Measurements from ENCODE around the gene CNTRL. TPM values are rescaled to one million over a fixed set of nuclear protein-coding genes. Genes with fewer than 3 reads are reported as not detected.
"Not testable (repeated sequence)": the region's sequence is repeated elsewhere in the genome, so short reads cannot be mapped to it uniquely, and the experiment has no call there.

CNTRL gene
- total and polyA plus RNA-seq, 2 experiments from 2014 or later: 3.4 to 7.9 TPM

DNA sequence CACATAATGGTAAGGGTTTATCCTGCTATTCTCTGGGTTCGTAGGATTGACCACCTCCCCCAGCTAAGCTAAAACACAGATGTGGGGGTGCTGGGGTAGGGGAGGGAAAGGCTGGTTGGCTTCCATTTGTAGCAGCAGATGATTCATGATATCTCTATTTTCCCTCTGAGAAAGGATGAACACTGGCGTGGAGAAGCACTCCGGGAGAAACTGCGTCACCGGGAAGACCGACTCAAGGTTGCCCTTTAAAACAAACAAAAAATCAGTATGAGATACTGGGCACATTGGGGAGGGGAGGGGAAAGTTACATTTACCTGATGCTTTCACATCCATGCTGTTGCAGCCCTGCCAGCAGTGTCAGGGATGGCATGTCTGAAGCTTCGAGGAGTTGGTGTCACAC is 98.7 kb downstream of the CNTRL start:
- H3K9me2 ChIP-seq (replicated peaks; ENCODE audit: insufficient read depth): no peaks in the 10 kb centered on the region
- H2AFZ ChIP-seq: no peak overlapping the region
- TF ChIP-seq EZH2 (IDR thresholded peaks at IDR 0.05; ENCODE audit: borderline replicate concordance): no peak
- TF ChIP-seq EZH2phosphoT487 (IDR thresholded peaks at IDR 0.05; ENCODE audit: low read depth, severe bottlenecking, unreplicated experiment): no peak
- TF ChIP-seq, protein P1, sequence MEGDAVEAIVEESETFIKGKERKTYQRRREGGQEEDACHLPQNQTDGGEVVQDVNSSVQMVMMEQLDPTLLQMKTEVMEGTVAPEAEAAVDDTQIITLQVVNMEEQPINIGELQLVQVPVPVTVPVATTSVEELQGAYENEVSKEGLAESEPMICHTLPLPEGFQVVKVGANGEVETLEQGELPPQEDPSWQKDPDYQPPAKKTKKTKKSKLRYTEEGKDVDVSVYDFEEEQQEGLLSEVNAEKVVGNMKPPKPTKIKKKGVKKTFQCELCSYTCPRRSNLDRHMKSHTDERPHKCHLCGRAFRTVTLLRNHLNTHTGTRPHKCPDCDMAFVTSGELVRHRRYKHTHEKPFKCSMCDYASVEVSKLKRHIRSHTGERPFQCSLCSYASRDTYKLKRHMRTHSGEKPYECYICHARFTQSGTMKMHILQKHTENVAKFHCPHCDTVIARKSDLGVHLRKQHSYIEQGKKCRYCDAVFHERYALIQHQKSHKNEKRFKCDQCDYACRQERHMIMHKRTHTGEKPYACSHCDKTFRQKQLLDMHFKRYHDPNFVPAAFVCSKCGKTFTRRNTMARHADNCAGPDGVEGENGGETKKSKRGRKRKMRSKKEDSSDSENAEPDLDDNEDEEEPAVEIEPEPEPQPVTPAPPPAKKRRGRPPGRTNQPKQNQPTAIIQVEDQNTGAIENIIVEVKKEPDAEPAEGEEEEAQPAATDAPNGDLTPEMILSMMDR (IDR thresholded peaks at IDR 0.05; ENCODE audit: poor library complexity): no peak
- no peaks in the 10 kb centered on the region for H3K36me3 ChIP-seq (replicated peaks; ENCODE audit: insufficient read depth, low read depth)
- H3K4me2 ChIP-seq: no peak overlapping the region
- H3K4me1 ChIP-seq (ENCODE audit: insufficient read depth): no peaks in the 10 kb centered on the region
- 97% methylated on average over 7 of the region's 7 CpGs for WGBS (ENCODE audit: low lambda C conversion rate, missing lambda C conversion rate)
- no peak overlapping the region for H3K27ac ChIP-seq
- H3K27me3 ChIP-seq: no peaks in the 10 kb centered on the region
- no peak overlapping the region for H3K4me3 ChIP-seq
- no peak for DNase-seq (ENCODE audit: low spot score)
- H3K79me2 ChIP-seq: no peaks in the 10 kb centered on the region
- H3K9me3 ChIP-seq (ENCODE audit: low read depth): no peaks in the 10 kb centered on the region
- no peaks in the 10 kb centered on the region for H4K20me1 ChIP-seq (ENCODE audit: insufficient read depth, poor library complexity, severe bottlenecking)

DNA sequence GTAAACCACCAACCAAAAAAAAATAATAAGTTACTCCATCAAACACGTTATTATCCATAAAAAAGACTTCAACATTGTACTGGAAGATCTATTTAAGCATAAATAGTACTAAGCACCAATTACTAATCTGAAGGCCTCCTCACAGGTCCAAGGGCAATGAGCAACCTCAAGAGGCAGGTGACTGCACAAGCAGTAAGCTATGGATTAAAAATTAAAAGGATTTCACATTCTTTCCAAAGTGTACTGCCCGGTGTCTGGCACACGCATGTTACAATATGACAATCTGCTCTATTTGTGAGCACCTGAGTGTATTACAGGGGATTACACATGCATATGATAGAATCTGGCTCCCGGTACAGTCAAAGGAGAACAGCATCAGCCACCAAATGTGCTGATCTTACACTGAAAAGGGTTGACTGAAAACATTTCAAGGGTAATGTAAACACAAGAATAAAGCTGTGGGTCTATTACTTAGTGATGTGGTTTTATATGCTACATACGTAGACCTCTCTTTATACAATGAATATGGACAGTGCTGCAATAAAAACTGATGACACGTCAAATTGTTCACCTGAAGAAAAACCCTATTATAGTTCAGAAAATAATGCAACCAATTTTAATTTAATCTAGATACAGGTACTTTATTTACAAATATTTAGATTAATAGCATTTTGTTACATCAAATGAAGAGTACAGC is 104.1 kb downstream of the CNTRL start:
- Histone ChIP-seq H3K27ac (peak overlapping the region; percentile 14), H3K36me3 (replicated peaks; ENCODE audit: insufficient read depth, low read depth) (no peaks in the 10 kb centered on the region), H3K27me3 (no peaks in the 10 kb centered on the region), H2AFZ (no peak overlapping the region), H3K4me2 (peak overlapping the region; percentile 0), H3K9me3 (ENCODE audit: low read depth) (no peaks in the 10 kb centered on the region), H4K20me1 (ENCODE audit: insufficient read depth, poor library complexity, severe bottlenecking) (peaks cover 9% of the 10 kb centered on the region), H3K79me2 (peaks cover 39% of the 10 kb centered on the region), H3K9me2 (replicated peaks; ENCODE audit: insufficient read depth) (no peaks in the 10 kb centered on the region), H3K4me1 (ENCODE audit: insufficient read depth) (peaks cover 29% of the 10 kb centered on the region), H3K4me3 (no peak overlapping the region)
- peak; percentile 15 for DNase-seq (ENCODE audit: low spot score)
- WGBS (ENCODE audit: low lambda C conversion rate, missing lambda C conversion rate): 78% methylated on average over 6 of the region's 6 CpGs
- TF ChIP-seq EZH2phosphoT487 (IDR thresholded peaks at IDR 0.05; ENCODE audit: low read depth, severe bottlenecking, unreplicated experiment): no peak
- TF ChIP-seq, protein P1 (IDR thresholded peaks at IDR 0.05; ENCODE audit: poor library complexity): no peak
- TF ChIP-seq EZH2 (IDR thresholded peaks at IDR 0.05; ENCODE audit: borderline replicate concordance): no peak

DNA sequence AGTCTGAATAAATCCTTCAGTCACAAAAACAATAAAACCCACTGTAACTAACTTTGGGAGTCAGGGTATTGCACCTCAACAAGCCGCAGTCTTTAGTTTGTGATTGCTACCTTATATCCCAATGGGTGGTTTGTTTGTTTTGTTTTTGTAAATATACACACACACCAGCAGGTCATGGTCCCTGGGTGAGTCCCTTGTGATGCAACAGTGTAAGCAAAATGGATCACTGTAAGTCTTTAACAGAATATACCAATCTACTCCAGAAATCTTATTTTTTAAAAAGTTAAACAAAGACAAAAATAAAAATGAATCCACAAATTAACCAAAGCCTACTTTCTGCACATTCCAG is 104.6 kb downstream of the CNTRL start:
- Histone ChIP-seq H3K27ac (peak overlapping the region; percentile 28), H3K79me2 (peaks cover 40% of the 10 kb centered on the region), H3K4me1 (ENCODE audit: insufficient read depth) (peaks cover 33% of the 10 kb centered on the region)
- H3K4me3 ChIP-seq; H4K20me1 ChIP-seq (ENCODE audit: insufficient read depth, poor library complexity, severe bottlenecking); H2AFZ ChIP-seq; H3K9me2 ChIP-seq (replicated peaks; ENCODE audit: insufficient read depth); H3K4me2 ChIP-seq; H3K27me3 ChIP-seq; H3K9me3 ChIP-seq (ENCODE audit: low read depth); H3K36me3 ChIP-seq (replicated peaks; ENCODE audit: insufficient read depth, low read depth); DNase-seq (ENCODE audit: low spot score): not testable (repeated sequence)
- WGBS (ENCODE audit: low lambda C conversion rate, missing lambda C conversion rate): 50% methylated on average over 1 of the region's 1 CpG

DNA sequence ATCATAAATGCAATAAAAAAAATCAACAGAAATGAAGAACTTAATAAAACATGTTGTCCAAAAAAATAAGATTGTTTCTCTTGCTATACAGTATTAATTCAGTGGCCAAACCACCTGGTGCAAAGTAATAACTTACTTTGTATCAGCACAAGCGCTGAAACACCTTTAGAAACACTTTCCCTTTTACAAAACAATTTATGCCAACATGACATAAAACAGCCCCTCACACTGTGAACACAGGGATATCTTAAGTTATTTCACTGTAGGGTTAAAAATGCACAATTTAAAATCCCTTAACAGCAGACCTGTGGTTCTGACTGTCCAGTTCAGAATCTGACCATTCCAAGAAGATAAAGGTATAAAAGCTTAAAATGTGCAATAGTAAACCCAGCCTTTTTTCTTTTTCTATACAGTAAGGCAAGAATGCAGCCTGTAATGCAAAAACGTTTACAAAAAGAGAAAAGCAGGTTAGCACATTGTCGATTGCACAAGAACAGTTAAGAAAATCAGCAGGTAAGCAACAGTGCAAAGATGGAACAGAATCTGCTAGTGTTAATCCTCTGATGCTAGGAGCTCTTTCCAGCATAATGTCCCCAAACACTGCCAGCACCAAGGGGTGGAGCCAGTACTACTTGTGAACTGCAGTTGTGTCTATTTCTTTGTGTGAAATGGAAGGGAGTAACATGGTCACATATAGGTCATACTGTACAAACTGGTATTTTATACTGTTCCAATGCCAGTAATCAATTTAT is 105.4 kb downstream of the CNTRL start:
- Histone ChIP-seq H4K20me1 (ENCODE audit: insufficient read depth, poor library complexity, severe bottlenecking) (peaks cover 14% of the 10 kb centered on the region), H3K9me2 (replicated peaks; ENCODE audit: insufficient read depth) (no peaks in the 10 kb centered on the region), H3K4me1 (ENCODE audit: insufficient read depth) (peaks cover 33% of the 10 kb centered on the region), H3K79me2 (peaks cover 47% of the 10 kb centered on the region), H3K4me2 (no peak overlapping the region), H3K27me3 (no peaks in the 10 kb centered on the region), H3K36me3 (replicated peaks; ENCODE audit: insufficient read depth, low read depth) (no peaks in the 10 kb centered on the region), H2AFZ (no peak overlapping the region), H3K27ac (peak overlapping the region; percentile 28), H3K9me3 (ENCODE audit: low read depth) (no peaks in the 10 kb centered on the region), H3K4me3 (no peak overlapping the region)
- TF ChIP-seq EZH2 (IDR thresholded peaks at IDR 0.05; ENCODE audit: borderline replicate concordance): no peak
- no peak for TF ChIP-seq EZH2phosphoT487 (IDR thresholded peaks at IDR 0.05; ENCODE audit: low read depth, severe bottlenecking, unreplicated experiment)
- TF ChIP-seq, protein P1 (IDR thresholded peaks at IDR 0.05; ENCODE audit: poor library complexity): no peak
- DNase-seq (ENCODE audit: low spot score): no peak
- 74% methylated on average over 3 of the region's 3 CpGs for whole genome bisulfite sequencing (ENCODE audit: low lambda C conversion rate, missing lambda C conversion rate)

All from hepatocyte (in vitro differentiated cells).